ENCODE measurements around the gene IFIT3.

GRCh38 chr10:89367529-89367928 lies 39.7 kb downstream of the IFIT3 start:
- TF ChIP-seq CTCF (IDR thresholded peaks at IDR 0.05; ENCODE audit: borderline replicate concordance, extremely low read depth, low read length, poor library complexity, severe bottlenecking) (no peak), EZH2 (IDR thresholded peaks at IDR 0.05; ENCODE audit: borderline replicate concordance, low read depth, low read length, severe bottlenecking) (no peak)
